Femur (tissue), 1 donor: Measurements from ENCODE around the gene CCDC102B.
"Not testable (repeated sequence)": the region's sequence is repeated elsewhere in the genome, so short reads cannot be mapped to it uniquely, and the experiment has no call there.

ENCODE experiments used
- DNase-seq: peaks from one replicate; pipeline ENCODE4 v3.0.0-alpha.2; 2017

CCDC102B gene

GRCh38 chr18:68830256-68831045 lies 32.6 kb downstream of the CCDC102B start:
- DNase-seq = no peak

- DNase-seq = no peak
Observed at GRCh38 chr18:68833756-68834155, 35.9 kb downstream of the CCDC102B start.

GRCh38 chr18:68837665-68838451 lies 40.0 kb downstream of the CCDC102B start:
- DNase-seq = no peak

GRCh38 chr18:68839701-68840100 lies 41.8 kb downstream of the CCDC102B start:
- no peak for DNase-seq

DNA sequence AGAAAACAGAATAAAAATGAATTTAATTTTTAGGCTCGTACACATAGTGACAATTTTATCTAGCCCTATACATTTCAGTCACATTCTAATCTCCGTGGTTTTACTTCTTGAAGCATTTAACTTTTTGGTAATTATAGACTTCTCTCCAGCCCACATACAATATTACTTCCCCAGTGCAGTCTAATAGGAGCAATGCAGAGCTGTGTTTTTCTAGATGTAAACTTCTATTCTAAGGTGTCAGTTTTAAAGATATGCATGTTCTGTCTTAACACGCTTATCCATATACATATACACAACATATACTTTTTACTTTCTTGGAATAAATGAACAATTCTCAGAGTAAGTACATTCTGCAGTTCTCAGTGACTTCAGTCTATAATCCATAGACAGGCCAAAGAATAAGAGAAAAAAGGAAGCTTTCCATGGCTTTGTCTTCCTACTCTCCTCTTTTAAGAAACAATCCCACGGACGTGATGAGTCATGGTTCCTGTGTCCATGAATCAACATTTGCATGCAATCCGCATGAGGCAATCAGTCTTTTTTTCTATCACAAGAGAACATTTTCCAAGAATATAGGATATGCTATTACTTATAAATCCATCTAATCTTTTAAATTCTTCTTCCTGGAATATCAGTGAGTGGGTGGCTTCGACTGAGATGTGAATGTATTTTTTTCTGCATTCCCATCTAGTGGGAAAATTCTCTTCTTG lies 42.8 kb downstream of the CCDC102B start:
- peak; percentile 41 for DNase-seq

- DNase-seq = no peak
Observed at GRCh38 chr18:68841301-68841700, 43.4 kb downstream of the CCDC102B start.

GRCh38 chr18:68842951-68843350 lies 45.1 kb downstream of the CCDC102B start:
- DNase-seq = no peak

DNA sequence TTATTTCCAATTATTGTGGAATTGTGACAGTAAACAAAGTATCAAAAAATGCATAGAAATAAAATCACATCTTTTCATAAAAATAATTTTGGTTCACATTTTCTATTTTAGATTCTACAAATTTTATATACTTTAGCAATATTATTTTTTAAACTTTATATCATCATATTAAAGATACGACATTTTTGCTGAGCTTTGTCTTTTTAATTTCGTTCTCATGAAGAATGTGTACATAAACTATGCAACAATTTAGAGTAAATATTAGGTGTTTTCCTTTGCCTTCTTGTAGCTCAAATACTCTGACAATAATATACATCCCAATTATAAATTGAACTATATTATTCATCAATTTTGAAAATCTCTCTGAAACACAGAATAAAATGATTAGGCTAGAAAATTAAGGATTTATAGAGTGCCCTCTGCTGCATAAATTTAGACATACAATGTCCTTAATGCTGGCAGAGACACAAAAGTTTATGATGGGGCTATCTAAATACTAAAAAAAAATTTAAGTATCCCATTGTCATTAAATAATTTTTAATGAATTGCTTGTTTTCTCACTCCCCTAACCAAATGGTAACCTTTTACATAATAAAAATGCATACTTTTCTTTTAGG lies 45.7 kb downstream of the CCDC102B start:
- no peak for DNase-seq

DNA sequence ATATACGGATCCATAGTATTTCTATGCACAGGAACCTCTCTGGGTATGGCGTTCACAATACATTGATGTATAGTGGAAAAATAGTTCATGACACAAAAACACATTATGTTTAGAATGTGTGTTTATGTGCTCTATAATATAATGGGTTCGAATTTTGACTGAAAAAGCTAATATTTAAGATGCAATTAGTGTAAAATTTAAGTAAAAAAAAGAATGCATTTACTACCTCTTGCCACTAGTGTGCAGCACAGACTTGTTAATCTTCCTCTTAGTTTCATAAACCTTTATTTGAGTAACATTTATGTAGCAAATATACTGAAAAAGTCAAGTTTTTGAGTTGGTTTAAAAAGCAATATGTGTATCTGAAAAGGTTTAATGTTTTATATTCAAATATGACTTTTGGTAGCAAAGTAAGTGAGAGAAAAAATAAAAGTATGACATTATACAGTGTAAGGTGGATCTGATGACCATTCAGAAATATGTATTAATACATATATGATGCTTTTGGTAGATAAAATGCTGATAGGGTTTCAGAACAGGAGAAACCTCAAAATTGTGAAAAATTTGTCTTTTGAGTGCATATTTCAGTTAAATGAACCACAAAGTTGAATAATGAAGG lies 49.4 kb downstream of the CCDC102B start:
- no peak for DNase-seq

GRCh38 chr18:68848242-68848641 lies 50.4 kb downstream of the CCDC102B start:
- no peak for DNase-seq

GRCh38 chr18:68854786-68855391 lies 57.0 kb downstream of the CCDC102B start:
- no peak for DNase-seq

DNA sequence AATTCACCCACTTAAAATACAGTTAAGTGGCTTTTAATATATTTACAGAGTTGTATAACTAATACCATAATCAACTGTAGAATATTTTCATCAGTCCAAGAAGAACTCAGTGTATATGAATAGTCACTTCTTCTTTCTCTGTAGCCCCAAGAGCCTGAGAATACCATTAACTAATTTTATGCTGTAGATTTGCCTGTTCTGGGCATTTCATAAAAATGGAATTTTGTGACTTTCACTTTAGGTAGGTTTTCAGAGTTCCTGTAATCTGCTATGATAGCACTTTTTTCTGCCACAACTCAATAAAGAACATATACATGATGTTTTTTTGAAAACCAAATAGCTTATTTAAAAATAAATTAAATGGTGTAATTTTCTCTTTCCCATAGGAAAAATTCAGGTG lies 57.6 kb downstream of the CCDC102B start:
- DNase-seq = no peak

- no peak for DNase-seq
Observed at GRCh38 chr18:68861365-68861764, 63.5 kb downstream of the CCDC102B start.

GRCh38 chr18:68865021-68865420 lies 67.1 kb downstream of the CCDC102B start:
- DNase-seq = no peak

DNA sequence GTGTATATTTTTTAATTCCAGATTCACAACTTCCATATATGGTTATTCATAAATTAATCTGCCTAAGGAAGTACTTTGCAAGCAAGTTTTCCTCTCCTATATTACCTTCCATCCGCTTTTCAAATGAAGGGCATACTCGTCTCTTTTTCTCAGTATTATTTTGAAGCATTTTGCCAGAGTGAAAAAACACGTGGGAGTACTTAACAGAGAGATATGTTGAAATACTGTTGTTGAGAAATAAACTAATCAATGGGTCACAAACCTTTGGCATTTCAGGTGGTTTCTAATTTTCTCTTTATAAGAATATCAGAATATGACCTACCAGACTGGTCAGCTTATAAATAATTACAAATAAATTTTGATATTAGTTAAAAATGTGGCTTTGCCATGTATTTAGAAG lies 67.6 kb downstream of the CCDC102B start:
- DNase-seq = no peak

DNA sequence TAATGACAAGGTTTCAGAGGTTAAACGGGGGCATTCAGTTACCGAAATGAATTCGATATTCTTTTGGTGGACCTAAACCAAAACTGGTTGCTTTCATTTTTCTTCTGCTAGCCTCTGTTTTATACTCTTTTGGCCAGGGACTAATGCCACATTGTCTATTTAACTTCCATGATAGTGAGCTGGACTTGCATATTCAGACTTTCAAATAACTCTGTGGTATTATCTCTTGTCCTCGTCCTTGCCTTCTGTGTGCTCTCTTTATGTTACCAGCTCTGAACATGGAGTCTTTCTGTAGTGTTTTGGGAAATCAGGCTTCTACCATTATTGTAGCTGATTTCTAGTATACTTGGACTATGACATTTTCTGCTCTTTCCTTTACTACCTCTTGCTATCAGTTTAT lies 75.1 kb downstream of the CCDC102B start:
- no peak for DNase-seq

- DNase-seq = no peak
Observed at GRCh38 chr18:68874361-68874760, 76.5 kb downstream of the CCDC102B start.

DNA sequence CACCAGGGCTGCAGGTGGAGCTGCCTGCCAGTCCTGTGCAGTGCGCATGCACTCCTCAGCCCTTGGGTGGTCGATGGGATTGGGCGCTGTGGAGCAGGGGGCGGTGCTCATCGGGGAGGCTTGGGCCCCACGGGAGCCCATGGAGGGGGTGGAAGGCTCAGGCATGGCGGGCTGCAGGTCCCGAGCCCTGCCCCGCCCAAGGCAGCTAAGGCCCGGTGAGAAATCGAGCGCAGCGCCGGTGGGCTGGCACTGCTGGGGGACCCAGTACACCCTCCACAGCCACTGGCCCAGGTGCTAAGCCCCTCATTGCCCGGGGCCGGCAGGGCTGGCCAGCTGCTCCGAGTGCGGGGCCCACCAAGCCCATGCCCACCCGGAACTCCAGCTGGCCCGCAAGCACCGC lies 82.1 kb downstream of the CCDC102B start:
- not testable (repeated sequence) for DNase-seq

DNA sequence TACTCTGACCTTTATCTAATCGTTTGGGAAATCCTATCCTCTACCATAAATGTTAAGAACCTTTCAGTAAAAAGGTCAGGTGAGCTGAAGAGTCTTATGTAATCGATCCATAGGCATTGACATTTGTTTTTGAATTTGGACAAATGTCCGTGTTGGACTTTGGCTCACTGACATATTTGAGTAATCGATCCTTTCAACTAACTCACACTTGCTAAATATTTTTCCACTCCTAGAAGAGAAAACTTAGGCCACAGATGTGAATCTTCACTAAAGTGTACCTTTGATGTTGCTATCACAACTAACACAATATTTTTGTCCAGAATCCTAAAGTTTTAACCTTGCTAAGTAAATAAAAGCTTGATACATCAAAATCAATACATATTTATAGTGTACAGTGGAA lies 89.5 kb downstream of the CCDC102B start:
- no peak for DNase-seq

DNA sequence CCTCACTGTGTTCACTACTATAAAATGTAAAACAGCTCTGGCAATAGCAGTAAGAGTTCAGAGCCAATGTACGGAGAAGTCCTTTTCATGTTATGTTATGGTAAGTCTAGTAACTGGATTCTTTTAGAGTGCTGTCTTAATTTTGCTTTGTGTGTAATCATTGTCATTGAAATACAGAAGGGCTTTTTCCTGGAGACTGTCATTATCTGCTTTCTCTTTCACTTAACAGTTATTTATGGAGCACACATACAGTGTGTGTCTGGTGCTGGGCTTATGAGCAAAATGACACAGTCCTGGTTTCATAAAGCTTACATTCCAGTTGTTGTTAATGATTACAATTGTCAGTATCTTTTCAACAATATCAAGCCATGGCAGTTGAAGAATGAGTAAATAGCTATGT lies 95.5 kb downstream of the CCDC102B start:
- DNase-seq = no peak

- DNase-seq = no peak
Observed at GRCh38 chr18:68897286-68897685, 99.4 kb downstream of the CCDC102B start.

DNA sequence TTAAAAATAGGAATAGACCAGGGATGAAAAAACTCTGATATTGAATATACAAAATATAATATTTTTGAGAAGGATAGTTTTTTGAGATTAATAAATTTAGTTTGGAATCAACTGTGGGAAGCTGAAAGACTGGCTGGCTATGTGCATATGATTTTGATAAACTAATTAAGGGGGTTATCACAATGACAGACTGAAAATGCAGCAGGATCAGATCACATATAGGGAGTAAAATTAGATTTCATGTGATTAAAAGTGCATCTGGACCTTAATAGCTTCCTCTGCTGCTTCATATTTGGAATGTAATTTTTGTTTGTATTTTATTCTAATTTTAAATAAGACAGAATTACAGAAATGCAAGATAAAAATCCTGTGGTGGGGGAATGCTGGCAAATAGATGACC lies 111.7 kb downstream of the CCDC102B start:
- DNase-seq = no peak
